ENCODE measurements around the gene BAIAP2L2. TPM values are rescaled to one million over a fixed set of nuclear protein-coding genes. Genes with fewer than 3 reads are reported as not detected.
"Not testable (repeated sequence)": the region's sequence is repeated elsewhere in the genome, so short reads cannot be mapped to it uniquely, and the experiment has no call there.

Gene BAIAP2L2
- total and polyA plus RNA-seq, 2 donors (not counting 3 experiments of a cell fraction or from before 2014, with no cell fraction given): 0.20 to 0.35 TPM

DNA sequence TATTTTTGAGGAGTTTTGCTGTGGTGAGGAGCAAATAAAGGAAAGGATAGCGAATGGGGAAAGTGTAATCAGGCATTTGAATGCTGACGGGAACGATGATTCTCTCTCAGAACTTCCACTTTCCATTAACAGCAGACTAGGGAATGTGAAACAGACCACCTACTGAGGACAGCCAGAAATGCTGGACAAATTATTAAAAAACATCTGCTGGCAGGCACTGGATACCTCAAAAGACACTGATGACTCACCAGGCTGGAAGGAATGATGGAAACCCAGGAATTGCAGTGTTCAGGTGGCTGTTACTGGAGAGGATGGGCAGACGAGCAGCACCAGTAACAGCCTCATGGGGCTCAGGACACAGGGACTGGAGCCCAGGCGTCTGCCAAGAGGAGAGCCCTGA is 37.8 kb upstream of the BAIAP2L2 start:
- dilution Hi-C loops (cut with MboI; ENCODE audit: extremely low pct_ligation_motif_present, low sequenced_read_pairs): no loop called here
- Histone ChIP-seq H3K4me3 (replicated peaks in 1 of 3; ENCODE audit: insufficient read depth in 1 of 3, low read depth in 1 of 3, low read length in 3 of 3) (no peak overlapping the region), H3K4me1 (ENCODE audit: control insufficient read depth, extremely low read depth, insufficient read depth, low read length) (peaks cover 6% of the 10 kb centered on the region), H4K20me1 (replicated peaks; ENCODE audit: control insufficient read depth, extremely low read depth, insufficient read depth, low read length) (no peaks in the 10 kb centered on the region), H3K27me3 (ENCODE audit: control insufficient read depth in 2 of 2, insufficient read depth in 2 of 2, low read length in 2 of 2) (no peaks in the 10 kb centered on the region), H2AFZ (ENCODE audit: low read depth, low read length) (no peak overlapping the region), H3K27ac (ENCODE audit: insufficient read depth, low read depth, low read length) (no peak overlapping the region), H3K79me2 (ENCODE audit: control insufficient read depth, insufficient read depth, low read length) (no peaks in the 10 kb centered on the region), H3K4me2 (ENCODE audit: insufficient read depth, low read length) (no peak overlapping the region), H3K9ac (replicated peaks; ENCODE audit: extremely low read depth, insufficient read depth, low read length) (no peak overlapping the region), H3K36me3 (ENCODE audit: control insufficient read depth in 2 of 2, extremely low read depth in 1 of 2, insufficient read depth in 2 of 2, low read length in 2 of 2) (no peaks in the 10 kb centered on the region), H3K9me3 (replicated peaks; ENCODE audit: control insufficient read depth, insufficient read depth, low read length) (no peaks in the 10 kb centered on the region), H3K9me1 (replicated peaks; ENCODE audit: control insufficient read depth, extremely low read depth, insufficient read depth, low read length) (no peaks in the 10 kb centered on the region)
- ChIA-PET POLR2A (no interaction called here), CTCF (no interaction called here)
- DNase-seq (ENCODE audit: low read depth, low spot score) (no peak), FAIRE-seq (no peak)
- TF ChIP-seq MAX (IDR thresholded peaks at IDR 0.05; ENCODE audit: insufficient read depth, insufficient read length): no peak
- TF ChIP-seq GATA2 (IDR thresholded peaks at IDR 0.05; ENCODE audit: insufficient read depth, insufficient read length, low read depth, low read length): no peak
- TF ChIP-seq POLR2A (IDR thresholded peaks at IDR 0.05; ENCODE audit: low read depth, low read length): no peak
- TF ChIP-seq FOS (IDR thresholded peaks at IDR 0.05; ENCODE audit: borderline replicate concordance, insufficient read depth, low read length): no peak
- TF ChIP-seq MYC (IDR thresholded peaks at IDR 0.05; ENCODE audit: low read depth, low read length): no peak
- TF ChIP-seq JUN (IDR thresholded peaks at IDR 0.05; ENCODE audit: borderline replicate concordance, insufficient read depth, insufficient read length, low read depth): no peak
- TF ChIP-seq, protein P1, sequence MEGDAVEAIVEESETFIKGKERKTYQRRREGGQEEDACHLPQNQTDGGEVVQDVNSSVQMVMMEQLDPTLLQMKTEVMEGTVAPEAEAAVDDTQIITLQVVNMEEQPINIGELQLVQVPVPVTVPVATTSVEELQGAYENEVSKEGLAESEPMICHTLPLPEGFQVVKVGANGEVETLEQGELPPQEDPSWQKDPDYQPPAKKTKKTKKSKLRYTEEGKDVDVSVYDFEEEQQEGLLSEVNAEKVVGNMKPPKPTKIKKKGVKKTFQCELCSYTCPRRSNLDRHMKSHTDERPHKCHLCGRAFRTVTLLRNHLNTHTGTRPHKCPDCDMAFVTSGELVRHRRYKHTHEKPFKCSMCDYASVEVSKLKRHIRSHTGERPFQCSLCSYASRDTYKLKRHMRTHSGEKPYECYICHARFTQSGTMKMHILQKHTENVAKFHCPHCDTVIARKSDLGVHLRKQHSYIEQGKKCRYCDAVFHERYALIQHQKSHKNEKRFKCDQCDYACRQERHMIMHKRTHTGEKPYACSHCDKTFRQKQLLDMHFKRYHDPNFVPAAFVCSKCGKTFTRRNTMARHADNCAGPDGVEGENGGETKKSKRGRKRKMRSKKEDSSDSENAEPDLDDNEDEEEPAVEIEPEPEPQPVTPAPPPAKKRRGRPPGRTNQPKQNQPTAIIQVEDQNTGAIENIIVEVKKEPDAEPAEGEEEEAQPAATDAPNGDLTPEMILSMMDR (IDR thresholded peaks at IDR 0.05; ENCODE audit: extremely low read depth in 1 of 2, insufficient read depth in 1 of 2, low read depth in 1 of 2, low read length in 2 of 2): no peak
- no TSS peak for BruUV-seq (replicated peaks)
- intact Hi-C loops (cut with micrococcal nuclease): no loop called here

GRCh38 chr22:38146166-38146565 is 35.7 kb upstream of the BAIAP2L2 start:
- DNase-seq (ENCODE audit: low read depth, low spot score); FAIRE-seq; H3K9ac ChIP-seq (replicated peaks; ENCODE audit: extremely low read depth, insufficient read depth, low read length); H3K9me3 ChIP-seq (replicated peaks; ENCODE audit: control insufficient read depth, insufficient read depth, low read length); H3K9me1 ChIP-seq (replicated peaks; ENCODE audit: control insufficient read depth, extremely low read depth, insufficient read depth, low read length); H3K27me3 ChIP-seq (ENCODE audit: control insufficient read depth in 2 of 2, insufficient read depth in 2 of 2, low read length in 2 of 2); H4K20me1 ChIP-seq (replicated peaks; ENCODE audit: control insufficient read depth, extremely low read depth, insufficient read depth, low read length); dilution Hi-C loops (cut with MboI; ENCODE audit: extremely low pct_ligation_motif_present, low sequenced_read_pairs); intact Hi-C loops (cut with micrococcal nuclease); H3K4me1 ChIP-seq (ENCODE audit: control insufficient read depth, extremely low read depth, insufficient read depth, low read length); H3K79me2 ChIP-seq (ENCODE audit: control insufficient read depth, insufficient read depth, low read length); H2AFZ ChIP-seq (ENCODE audit: low read depth, low read length); H3K4me2 ChIP-seq (ENCODE audit: insufficient read depth, low read length); BruUV-seq (replicated peaks); H3K36me3 ChIP-seq (ENCODE audit: control insufficient read depth in 2 of 2, extremely low read depth in 1 of 2, insufficient read depth in 2 of 2, low read length in 2 of 2); POLR2A ChIA-PET; H3K27ac ChIP-seq (ENCODE audit: insufficient read depth, low read depth, low read length); H3K4me3 ChIP-seq (replicated peaks in 1 of 3; ENCODE audit: insufficient read depth in 1 of 3, low read depth in 1 of 3, low read length in 3 of 3): not testable (repeated sequence)
- CTCF ChIA-PET: interaction anchor here (1.1 to 2.2 kb wide), 2 partner anchors 9 to 31 kb away, joined by 3 to 10 read pairs; no protein-coding TSS in a partner anchor
